GM18498 (cell line): Measurements from ENCODE around the gene DRD4.
"Not testable (repeated sequence)": the region's sequence is repeated elsewhere in the genome, so short reads cannot be mapped to it uniquely, and the experiment has no call there.

Experiments used
- ATAC-seq: cut with Tn5 transposase; IDR thresholded peaks from one replicate; pipeline ENCODE4 v1.9.1; 2021; ENCODE audit warnings: mild to moderate bottlenecking, moderate library complexity; ENCODE audit not compliant: unreplicated experiment

The DRD4 gene

DNA sequence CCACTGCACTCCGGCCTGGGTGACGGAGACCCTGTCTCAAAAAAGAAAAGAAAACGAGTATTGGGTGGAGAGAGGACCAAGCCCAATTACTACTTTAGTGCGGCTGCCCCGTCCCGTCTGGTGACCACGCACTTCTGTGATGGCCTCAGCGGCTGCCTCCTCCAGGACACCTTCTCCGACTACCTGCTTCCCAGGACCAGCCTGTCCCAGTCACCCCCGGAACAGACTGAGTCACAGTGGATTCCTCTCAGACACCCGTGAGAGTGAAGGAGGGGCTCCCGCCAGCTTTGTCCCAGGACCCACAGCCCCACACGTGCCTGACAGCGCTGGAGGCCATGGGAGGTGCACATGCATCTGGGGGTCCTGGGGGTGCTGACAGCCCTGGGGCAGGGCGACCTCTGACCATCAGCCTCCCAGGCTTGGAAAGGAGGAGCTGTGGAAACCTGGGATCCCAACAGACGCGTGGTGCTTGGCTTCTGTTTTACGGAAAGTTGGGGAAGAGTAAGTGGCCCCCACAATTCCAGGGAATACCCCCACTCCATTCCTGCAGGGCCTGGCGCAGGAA, 4.8 kb downstream of the DRD4 start:
- no peak for ATAC-seq

DNA sequence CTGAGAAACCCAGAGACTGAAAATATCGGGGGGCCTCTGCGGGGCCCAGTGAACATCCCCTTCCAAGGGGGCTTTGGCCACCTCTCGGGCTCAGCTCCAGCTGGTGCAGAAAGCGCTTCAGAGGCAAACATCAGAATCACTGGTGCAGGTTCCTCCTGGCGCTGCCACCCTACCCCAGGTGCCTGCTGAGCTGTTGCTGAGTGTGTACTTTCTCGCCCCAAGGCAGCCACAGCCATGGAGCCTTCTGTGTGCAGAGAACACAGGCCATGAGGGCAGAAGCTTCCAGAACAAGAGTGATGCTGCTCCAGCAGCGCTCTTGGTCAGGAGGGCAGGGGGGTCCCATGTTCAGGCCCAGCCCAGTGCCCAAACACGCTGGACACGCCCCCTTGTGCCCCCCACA, 6.3 kb downstream of the DRD4 start:
- ATAC-seq: no peak

GRCh38 chr11:643849-644738, 7.0 kb downstream of the DRD4 start:
- no peak for ATAC-seq

- no peak for ATAC-seq
Measured at GRCh38 chr11:645536-645935, 8.5 kb downstream of the DRD4 start.

DNA sequence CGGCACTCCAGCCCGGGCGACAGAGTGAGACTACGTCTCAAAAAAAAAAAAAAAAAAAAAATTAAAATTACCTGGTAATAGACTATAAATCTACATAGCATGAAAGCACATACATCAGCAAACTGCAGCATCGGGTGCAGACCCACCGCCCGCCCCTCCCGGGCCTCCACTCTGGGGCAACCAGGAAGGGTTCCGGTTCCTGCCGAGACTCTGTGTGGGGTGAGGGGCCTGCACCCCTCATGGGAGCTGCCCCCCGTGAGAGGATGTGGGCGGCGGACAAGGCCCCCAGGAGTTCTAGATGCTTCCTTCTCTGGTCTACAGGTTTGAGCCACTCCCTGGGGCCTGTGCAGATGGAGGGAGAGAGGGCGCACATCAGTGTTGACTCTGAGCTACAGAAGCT, 9.1 kb downstream of the DRD4 start:
- no peak for ATAC-seq

- ATAC-seq: not testable (repeated sequence)
Measured at GRCh38 chr11:647672-648158, 10.6 kb downstream of the DRD4 start.

GRCh38 chr11:650482-650881, 13.4 kb downstream of the DRD4 start:
- ATAC-seq: no peak

DNA sequence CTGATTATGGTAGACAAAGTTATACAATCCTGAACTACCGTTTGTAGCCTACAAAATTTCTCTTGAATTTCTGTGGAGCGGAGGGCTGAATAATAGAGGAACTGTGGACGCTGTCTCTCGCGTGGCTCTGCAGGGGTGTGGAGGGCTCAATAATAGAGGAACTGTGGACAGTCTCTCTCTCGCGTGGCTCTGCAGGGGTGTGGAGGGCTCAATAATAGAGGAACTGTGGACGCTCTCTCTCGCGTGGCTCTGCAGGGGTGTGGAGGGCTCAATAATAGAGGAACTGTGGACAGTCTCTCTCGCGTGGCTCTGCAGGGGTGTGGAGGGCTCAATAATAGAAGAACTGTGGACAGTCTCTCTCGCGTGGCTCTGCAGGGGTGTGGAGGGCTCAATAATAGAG, 16.1 kb downstream of the DRD4 start:
- not testable (repeated sequence) for ATAC-seq

- no peak for ATAC-seq
Measured at GRCh38 chr11:653837-654236, 16.8 kb downstream of the DRD4 start.

GRCh38 chr11:654444-654843, 17.4 kb downstream of the DRD4 start:
- ATAC-seq: not testable (repeated sequence)

DNA sequence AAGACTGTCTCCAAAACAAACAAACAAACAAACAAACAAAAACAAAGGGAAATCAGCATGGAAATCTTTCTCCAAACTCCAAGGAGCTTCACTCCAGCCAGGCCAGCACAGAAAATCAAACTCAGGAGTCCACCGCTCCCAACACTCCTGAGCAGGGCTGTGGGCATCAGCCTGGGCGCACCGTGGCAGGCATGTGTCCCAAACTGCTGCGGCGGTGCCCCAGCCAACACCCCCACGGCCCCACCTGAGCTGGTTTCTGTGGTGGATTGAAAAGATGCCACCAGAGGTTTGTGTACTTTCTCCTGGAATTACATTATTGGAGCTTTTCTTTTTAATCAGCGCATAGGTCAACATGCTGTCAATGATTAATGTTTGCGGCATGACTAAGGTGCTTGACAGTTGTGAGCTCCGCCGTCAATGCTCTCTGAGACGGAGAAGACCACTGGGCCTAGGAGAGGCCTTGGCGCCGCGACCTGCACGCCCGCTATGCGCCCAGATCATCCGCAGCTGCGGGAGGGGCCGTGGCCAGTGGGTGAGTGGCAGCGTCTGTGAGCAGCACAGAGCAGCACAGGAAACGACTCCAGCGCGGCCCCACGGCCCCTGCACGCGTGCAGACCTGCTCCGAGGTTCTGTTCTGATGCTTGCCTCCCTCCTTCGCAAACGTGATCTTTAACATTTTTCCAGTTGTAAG, 18.1 kb downstream of the DRD4 start:
- ATAC-seq: no peak

GRCh38 chr11:656426-656825, 19.4 kb downstream of the DRD4 start:
- ATAC-seq: no peak

DNA sequence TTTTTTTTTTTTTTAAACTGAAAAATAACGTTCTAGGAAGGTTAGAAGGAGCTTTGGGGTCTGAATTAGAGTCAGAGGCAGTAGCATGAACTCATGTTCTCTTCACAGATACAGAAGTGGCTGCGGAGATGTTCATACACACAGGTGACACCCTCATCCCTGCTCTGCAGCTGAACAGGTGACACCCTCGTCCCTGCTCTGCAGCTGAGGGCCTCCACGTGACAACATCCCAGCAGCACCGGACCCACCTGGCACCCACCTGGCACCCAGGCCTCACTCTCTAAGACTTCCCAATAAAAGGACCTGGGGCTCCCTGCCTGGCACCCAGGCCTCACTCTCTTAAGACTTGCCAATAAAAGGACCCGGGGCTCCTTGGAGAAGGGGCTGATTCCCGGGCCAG, 19.8 kb downstream of the DRD4 start:
- ATAC-seq: no peak

GRCh38 chr11:657691-658126, 20.6 kb downstream of the DRD4 start:
- ATAC-seq: no peak

- ATAC-seq: no peak
Measured at GRCh38 chr11:659532-660085, 22.5 kb downstream of the DRD4 start.

- no peak for ATAC-seq
Measured at GRCh38 chr11:660281-660680, 23.2 kb downstream of the DRD4 start.

GRCh38 chr11:660681-661444, 23.8 kb downstream of the DRD4 start:
- no peak for ATAC-seq

DNA sequence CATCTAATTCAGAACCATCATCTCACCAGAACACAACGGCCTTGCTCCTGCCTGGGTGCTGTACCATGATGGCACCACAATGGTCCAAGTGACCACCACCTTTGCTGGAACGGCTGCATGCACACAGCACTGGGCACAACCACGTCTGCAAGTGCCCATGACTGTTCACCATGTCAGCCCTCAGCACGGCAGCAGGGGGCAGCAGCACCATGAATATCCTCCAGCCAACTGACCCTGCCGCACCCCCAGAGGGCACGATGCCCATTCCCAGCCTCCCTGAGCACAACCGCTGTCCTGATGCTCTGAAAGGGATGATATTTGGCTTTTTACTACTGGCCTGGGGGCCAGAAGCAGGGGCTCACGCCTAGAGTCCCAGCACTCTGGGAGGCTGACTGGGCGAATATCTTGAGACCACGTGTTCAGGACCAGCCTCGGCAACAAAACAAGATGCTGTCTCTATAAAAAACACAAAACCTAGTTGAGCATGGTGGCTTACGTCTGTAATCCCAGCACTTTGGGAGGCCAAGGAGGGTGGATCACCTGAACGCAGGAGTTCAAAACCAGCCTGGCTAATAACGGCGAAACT, 25.7 kb downstream of the DRD4 start:
- no peak for ATAC-seq

DNA sequence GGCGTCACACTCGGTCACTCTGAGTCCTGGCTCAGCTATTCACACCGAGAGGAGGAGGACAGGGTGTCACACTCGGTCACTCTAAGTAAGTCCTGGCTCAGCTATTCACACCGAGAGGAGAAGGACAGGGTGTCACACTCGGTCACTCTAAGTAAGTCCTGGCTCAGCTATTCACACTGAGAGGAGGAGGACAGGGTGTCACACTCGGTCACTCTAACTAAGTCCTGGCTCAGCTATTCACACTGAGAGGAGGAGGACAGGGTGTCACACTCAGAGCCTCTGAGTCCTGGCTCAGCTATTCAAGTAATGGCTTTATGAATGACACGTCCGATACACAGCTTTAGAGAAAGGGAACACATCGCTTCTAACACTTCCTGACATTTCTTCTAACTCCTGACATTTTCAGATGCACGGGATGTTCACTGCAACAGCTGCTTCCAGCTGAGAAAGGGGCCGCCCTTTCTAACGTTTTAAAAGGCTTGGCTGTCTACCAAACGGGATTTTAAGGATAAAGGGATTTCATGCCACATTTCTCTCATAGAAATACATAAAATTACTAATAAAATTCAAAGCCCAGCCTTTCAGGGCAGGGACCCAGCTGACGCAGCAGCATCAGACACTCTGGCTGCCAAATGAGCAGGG, 28.1 kb downstream of the DRD4 start:
- ATAC-seq: no peak
